NK-92 treated with Interleukin-12 subunit alpha and Interleukin-12 subunit beta, amount 100 ng/mL, for 24 hours (cell line): ENCODE measurements around the gene PCLO.
"Not testable (repeated sequence)": the region's sequence is repeated elsewhere in the genome, so short reads cannot be mapped to it uniquely, and the experiment has no call there.

Source experiments
- DNase-seq: peaks from one replicate; lab custom pipeline; 2025; lab: John Stamatoyannopoulos, UW

PCLO gene

DNA sequence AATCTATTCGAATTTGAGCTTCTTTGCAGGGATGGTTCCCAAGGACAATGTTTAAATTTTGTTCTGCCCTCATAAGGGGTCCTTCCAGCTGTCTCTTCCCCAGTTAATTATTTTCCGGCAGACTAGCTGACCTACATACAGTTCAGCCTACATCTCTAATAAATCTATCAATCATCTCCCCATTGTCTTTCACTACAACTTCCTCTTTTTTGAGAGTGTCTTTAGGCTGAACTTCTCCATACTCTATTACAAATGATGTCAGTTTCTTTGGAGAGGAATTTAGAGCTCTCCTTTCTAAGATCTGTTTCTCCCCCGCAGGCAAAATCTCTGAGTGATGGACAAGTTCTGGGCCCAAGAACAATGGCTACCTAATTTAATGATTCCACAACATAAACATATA lies 122.2 kb downstream of the PCLO start:
- DNase-seq = no peak

DNA sequence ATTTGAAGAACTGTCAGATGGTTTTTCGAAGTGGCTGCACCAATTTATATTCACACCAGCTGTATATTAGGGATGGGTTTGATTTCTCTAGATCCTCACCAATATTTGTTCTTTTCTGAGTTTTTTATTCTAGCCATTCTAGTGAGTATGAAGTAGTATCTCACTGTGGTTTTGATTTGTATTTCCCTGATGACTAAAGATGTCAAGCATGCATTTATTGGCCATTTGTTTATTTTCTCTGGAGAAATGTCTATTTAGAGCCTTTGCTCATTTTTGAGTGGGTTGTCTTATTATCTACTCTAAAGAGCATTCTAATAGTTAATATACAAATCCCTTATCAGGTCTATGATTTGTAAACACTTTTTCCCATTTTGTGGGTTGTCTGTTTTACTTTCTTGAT lies 123.9 kb downstream of the PCLO start:
- no peak for DNase-seq

DNA sequence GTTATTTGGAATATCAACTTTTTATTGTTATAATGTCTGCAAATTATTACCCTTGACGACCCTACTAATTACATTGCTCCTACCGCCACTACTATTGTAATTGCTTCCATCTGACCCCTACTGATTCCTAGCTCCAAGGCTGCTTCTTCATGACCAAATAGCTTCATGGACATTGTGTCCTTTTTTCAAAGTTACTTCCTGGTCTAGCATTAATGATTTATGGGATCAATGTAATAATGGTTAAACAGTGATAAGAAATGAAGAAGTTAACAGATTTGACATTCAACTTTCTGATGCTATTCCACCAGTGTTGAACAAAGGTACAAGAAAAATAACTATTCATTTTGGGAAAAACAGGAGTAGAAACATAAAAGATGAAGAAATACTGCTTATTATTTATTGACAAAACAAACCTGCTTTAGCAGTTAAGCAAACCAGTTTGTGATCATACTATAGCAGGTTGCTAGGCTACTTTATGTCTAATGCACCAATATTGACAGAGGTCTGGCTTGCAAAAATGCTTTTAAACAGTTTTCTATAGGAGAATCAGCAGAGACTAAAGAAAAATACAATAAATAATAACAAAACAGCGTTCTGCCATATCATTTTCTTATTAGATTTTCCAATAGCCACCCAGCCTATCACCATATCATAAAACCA lies 125.8 kb downstream of the PCLO start:
- no peak for DNase-seq

DNA sequence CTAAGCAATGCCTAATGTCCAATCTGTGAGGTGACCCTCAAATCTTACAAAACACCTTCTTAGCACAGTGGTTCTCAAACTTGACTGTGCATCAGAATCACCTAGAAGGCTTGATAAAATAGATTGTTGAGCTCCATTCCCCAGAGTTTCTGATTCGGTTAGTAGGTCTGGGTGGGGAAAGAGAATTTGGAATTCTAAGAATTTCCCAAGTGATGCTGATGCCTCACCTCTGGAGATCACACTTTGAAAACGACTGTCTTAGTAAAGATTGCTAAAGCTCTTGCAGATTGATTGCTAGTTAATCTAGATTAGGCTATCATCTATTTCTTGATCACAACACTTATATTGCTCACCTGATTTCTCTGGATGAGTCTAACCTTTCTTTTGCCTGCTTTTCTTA lies 126.6 kb downstream of the PCLO start:
- DNase-seq = no peak

DNA sequence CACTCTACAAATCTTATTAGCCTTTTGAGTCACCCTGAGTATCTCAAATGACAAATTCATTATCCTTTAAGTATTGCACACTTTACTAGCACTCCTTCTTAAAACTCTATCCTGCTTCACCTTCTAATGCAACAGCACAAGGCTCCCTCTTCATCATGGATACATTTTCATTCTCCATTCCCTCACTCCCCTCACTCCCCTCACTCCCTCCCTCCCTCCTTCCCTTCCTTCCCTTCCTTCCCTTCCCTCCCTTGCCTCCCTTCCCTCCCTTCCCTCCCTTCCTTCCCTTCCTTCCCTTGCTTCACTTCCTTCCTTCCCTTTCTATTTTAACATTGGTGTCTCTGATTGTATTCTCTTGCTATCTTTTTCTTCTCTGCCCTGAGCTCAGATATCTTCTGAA lies 130.5 kb downstream of the PCLO start:
- no peak for DNase-seq

DNA sequence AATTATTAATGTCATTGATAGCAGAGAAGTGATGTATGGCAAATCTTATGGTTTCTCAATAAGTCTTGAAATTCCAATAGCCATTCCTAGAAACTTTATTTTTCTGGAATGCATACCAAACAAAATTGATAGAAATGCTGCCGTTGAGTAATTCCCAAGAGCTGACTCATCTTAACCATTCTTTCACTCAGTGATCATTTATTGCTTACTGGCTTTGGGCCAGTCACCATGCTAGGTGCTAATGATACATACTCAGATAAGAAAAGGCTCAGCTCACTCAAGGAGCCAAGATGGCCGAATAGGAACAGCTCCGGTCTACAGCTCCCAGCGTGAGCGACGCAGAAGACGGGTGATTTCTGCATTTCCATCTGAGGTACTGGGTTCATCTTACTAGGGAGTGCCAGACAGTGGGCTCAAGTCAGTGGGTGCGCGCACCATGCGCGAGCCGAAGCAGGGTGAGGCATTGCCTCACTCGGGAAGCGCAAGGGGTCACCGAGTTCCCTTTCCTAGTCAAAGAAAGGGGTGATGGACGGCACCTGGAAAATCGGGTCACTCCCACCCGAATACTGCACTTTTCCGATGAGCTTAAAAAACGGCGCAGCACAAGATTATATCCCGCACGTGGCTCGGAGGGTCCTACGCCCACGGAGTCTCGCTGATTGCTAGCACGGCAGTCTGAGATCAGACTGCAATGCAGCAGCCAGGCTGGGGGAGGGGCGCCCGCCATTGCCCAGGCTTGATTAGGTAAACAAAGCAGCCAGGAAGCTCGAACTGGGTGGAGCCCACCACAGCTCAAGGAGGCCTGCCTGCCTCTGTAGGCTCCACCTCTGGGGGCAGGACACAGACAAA lies 138.6 kb downstream of the PCLO start:
- not testable (repeated sequence) for DNase-seq

DNA sequence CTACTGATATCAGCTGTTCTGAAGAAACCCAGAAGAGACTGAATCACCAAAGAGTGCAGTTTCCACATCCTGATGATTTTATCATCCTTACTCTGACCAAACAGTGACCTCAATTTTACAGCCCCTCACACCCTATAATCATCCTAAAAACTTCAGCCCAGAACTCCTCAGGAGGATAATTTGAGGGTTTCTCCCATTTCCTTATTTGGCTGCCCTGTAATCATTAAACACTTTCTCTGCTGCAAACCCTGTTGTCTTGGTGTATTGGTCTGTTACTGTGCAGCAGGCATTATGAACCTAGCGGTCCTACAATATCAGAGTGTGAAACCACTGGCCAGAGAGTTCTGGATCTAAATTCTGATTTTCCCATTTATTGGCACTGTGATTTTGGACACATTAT lies 141.7 kb downstream of the PCLO start:
- DNase-seq = no peak

DNA sequence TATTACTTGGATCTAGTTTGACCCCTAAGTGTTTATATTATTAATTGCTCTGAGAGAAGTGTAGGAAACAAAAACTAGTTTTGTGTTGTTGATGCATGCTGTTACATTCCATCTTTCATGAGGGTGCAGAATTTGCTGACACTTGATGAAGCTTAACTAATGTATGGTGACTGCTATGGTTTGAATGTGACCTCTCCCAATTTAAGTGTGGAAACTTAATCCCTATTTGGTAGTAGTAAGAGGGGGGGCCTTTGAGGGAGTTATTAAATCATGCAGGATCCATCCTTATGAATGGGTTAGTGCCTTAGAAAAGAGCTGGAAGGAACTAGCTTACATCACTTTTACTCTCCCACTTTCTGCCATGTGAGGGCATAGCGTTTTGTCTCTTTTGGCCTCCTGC lies 142.5 kb downstream of the PCLO start:
- DNase-seq = no peak

DNA sequence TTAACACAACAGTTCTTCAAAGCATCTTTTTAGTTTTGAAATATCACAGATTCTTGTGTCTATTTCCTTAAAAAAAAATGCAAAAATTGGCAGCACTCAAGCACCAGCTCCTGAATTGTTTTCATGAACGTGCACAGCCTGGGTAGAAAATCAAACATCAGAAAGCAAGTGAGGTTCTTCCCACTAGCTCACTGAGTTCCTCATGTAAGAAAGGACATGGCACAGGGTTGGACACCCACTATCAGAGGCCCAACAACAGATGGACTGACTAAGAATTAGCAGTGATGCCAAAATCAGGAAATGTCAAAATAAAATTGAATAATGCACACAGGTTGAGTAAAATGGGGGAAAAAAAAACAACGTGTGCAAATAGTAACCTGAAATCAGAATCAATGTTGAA lies 146.8 kb downstream of the PCLO start:
- DNase-seq = no peak

DNA sequence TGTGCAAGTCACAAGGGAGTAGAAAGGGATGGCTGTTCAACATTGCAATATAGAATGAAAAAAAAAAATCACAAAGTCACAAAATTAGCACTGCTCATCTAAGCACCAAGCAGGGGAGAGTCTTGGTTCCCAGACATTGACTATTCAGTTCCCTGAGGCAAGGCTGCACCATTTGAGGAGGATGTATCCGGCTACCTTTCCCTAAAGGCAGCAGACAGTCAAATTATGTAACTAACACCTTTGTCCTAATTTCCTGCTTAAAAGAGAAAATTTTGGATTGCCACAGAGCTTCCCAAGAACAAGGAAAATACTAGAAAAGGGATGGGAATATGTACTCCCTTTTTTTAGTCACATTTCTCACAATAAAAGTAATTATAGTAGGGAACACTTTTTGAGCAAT lies 148.1 kb downstream of the PCLO start:
- no peak for DNase-seq

DNA sequence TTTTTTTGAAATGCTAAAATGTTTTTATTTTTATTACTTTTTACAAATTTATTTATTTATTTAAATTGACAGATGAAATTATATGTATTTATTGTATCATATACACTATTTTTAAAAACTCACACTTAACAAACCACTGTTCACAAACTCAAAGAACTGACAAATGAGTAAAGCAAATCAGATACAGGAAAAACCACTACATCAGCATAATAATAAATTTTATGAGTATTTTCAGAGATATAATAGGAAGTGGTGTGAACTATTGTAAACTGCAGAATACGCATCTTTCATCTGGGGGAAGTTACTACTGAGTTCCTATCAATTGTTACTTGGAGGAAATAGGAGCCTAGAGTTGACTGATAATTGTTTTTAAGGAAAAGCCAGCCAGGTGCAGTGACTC lies 150.7 kb downstream of the PCLO start:
- DNase-seq = no peak

DNA sequence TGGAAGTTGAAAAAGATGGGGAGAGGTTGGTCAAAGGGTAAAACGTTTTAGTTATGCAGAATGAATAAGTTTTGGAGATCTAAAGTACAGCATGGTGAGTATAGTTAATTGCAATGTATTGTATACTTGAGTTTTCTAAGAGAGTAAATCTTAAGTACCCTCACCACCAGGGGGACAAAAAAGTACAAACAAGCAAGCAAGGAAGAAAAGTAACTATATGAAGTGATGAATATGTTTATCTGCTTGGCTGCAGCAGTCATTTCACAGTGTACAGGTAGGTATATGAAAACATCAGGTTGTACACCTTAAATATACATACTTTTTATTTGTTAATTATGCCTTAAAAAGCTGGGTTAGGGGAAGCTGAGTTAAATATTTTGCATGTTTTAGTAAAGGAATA lies 157.3 kb downstream of the PCLO start:
- no peak for DNase-seq

DNA sequence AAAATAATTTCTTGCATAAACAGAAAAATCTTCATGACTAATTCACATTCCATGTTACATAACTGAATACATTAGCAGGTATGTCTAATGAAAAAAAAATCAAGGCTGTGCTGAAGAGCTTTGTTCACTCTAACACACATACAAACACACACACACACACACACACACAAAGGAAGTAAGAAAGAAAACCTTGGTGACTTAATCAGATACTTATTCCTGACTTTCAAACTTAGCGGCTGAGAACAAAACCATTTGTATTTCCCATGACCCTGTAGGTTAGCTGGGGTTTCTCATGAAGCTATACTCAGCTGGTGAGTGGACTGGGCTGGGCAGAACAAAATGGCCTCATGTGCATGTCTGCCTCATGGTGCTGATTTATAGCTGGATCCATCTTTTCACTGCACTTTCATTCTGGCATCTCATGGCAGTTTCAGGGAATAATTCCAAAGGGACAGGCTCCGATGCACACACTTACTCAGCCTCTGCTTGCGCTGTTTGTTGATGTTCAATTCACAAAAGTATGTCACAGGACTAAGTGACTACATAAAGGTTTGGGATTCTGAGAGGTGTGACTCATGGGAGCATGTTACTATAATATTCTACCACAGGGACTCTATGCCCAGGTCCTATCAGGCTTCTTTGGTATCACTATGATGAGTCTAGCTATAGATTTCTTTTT lies 161.2 kb downstream of the PCLO start:
- no peak for DNase-seq

DNA sequence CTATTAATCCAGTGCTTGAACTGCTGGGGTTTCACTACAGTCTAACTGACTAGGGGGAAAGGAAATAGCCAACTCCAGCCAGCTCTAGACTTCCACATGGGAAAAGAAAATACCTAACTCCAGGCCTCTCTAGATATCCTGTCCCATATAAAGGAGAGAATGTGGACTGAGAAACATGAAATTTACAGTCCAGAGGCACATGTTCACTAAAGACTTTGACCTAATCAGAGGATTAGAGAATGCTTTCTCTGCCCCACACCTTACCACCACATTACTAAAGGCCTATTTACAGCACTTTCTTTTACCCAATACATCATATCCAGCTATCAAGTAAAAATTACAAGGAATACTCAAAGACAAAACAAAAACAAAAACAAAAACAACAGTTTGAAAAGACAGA lies 164.2 kb downstream of the PCLO start:
- DNase-seq = no peak

DNA sequence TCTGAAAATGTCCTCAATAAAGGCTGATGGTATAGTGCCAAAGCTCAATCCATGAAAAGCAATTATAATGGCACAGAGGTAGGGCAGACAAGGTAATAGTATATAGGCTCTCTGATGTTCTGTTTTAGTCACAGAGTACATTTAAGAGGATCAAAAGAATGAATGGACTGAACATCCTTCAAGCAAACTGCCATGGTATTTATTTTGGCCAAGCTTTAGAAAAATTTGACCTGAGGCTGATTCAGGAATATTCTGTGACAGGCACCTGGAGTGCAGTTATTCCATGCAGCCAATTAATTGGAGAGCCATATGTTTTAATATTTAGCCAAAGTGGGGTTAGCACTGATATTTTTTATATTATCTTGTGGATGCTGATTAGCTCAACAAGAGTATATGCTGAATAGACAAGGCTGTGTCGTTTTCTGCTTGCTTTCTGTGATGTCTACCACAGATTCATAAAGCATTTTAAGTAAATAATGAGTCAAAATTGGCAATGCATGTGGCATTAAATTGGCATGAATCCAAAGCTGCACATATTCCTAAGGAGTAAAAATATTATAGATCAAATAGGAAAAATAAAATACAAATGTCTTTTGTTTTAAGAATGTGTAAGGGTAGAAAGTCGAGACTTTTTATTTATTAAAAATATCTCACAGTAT lies 177.4 kb downstream of the PCLO start:
- no peak for DNase-seq

DNA sequence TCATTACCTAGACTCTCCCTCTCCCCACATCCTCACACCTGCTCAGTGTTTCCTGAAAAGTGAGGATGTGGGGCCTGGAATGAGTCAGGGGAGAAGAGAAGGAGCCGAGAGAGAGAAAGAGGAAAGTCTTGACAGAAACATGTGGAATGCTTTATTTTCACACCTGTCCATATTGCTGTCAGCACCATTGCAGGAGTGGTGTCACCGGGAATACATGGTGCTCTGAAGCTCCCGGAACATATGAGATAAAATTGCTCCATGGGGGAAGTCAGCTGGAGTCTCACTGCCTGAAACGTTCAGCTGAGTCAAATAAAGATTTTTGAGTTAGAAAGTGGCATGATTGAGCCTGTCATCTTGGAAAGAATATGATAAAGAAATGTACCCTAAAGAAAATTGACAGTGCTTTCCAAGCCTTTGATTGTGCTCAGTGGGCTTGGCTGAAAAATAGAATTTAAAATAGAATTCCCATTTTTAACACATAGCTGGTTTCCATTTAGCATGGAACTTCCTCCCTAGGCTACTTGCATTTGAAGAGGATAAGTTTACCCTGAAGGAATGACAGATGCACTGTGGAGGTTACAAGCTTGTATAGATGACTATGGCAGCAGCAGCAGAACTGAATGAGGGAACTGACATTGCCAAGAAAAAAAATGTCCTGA lies 182.4 kb downstream of the PCLO start:
- no peak for DNase-seq

DNA sequence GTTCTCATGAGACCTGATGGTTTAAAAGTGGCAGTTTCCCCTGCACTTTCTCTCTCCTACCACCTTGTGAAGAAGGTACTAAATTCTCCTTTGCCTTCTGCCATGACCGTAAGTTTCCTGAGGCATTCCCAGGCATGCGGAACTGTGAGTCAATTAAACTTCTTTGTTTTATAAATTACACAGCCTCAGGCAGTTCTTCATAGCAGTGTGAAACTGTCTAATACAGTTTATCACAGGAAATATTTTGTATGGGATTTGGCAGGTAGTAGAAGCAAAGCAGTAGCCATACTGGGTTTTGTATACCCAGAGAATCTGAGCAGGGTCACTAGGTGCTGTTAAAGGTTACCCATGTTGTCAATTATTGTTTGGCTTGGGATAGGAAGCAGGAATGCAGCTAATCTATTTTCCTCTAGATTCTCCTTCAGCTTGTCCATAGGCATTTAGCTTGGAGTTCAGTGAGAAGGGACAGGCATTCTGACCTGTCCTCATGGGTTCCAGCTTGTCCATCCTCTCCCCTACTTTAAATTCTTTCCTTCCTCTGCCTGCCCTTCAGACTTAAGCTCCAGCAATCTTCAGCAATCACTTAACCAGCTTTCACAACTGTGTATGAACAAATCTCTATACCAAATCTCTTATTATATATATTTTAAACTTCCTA lies 186.7 kb downstream of the PCLO start:
- DNase-seq = no peak

DNA sequence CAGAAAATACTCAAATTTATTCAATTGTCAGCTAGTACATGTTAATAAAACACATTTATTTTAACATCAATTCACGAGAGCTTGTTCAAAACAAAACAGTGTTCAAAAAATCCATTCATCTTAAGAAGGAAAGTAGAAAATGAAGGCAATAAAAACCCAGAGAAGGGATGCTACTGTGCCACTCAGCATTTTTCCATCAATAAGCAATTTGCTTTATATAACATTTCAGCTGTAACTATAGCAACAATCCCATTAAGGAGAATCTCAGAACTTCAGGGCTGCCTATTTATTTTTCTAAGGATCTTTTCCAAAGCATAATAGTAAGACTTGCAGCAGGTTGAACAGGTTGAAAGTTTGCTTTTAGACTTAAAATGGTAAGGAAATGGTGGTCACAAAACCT lies 190.5 kb downstream of the PCLO start:
- no peak for DNase-seq

DNA sequence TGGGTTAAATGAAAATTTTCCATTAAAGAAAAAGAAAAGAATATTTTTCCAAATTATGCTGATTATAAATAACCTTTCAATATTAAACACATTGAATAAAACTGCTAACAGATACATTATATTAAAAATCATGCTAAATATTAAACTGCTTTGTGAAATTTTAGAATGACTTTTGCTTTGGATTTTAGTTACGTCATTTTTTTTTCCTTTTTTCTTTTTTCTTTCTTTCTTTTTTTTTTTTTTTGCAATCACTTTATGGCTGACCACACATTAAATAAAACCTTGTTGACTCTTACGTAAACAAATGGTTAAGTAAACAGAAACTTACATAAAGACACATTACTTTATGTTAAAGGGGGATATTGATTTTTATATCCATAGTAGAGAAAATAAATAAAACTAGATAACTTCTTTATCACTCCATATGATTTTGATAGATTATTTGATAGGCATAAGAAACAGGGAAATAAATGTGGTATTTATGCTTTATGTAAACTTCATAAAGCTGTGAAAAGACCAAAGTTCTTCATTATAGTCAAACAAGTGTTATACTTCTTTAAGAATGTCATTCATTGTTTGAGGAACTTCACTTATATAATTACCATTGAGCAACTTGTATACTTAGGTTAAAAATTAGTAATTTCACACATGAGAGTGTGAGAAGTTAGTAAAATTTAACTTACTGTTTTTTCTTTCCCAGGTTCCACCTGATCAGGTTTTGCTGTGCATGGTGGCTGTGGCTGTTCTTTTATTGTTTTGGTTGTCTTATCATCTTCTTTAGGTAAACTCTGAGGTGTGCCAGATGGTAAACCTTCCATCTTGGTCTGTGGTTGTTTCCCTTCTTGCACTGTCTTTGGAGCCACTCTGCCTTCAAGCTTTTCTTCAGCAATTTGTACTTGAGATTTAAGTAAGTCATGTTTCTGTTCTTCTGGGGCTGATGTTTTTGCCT lies 197.3 kb downstream of the PCLO start:
- no peak for DNase-seq

DNA sequence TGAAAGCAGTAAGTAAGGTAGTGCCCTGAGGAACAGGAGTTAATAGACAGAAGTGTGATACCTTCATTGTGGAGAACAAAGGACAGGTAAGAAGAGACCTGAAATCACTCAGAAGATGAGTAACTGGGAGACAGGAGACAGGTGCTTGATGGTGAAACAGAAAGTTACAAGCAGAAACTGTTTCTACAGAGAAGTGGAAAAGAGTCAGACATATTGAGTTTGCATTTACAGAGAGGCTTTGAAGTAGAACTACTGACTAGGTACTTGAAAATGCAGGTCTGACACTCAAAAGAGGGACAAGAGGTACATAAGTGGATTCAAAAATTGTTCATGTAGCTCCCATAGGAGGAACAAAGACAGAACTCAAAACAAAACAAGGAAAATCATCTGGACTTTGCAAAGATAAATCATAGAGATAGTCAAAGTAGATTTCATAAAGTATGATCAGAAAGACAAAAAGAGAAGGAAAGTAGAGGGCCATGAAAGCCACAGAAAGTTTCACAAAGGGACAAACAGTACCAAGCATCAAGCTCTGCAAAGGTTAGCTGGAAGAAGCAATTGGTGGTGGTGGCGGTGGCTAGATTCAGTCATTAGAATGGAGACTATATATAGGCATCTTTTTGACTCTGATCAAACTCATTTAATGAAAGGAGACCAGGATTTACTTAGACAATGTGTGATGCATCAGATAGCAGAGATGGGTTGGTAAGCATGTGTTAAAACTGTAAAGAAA lies 198.4 kb downstream of the PCLO start:
- no peak for DNase-seq
